ENCODE measurements around the gene GRIN1.

The GRIN1 gene

DNA sequence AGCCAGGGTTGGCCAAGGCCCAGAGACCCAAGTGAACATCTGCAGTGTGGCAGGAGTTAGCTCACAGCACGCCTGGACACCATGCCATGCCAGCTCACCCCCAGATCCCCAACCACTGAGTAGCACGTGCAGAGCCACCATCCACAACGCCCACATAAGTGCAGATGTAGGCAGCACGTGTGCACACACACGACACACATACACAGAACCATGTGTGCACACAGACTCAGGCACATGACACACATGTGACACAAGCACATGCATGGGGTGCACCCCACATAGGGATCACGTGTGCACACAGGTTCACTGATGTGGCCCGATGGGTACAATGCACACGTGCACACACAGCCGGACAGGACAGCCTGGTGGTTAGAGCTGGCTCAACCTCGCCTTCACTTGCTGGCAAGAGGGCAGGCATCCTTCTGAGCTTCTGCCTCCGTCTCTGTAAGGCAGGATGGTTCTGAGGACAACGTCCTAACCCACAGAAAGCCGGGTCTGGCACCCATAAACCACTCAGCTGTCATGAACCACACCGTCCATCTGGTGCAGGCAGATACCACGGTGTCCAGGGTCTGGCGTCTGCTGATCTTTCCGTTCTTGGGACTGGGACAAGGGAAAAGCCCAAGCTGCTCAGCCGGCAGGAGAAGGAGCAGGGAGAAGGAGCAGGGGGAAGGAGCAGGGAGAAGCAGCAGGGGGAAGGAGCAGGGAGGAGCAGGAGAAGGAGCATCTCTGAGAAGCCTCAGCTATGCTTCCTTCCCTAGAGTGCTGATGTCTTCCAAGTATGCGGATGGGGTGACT is 18.9 kb downstream of the GRIN1 start:
- no peak overlapping the region for H3K4me3 ChIP-seq (ENCODE audit: low read length)
- no peak for TF ChIP-seq ZNF274 (IDR thresholded peaks at IDR 0.05; ENCODE audit: low read depth, low read length)

DNA sequence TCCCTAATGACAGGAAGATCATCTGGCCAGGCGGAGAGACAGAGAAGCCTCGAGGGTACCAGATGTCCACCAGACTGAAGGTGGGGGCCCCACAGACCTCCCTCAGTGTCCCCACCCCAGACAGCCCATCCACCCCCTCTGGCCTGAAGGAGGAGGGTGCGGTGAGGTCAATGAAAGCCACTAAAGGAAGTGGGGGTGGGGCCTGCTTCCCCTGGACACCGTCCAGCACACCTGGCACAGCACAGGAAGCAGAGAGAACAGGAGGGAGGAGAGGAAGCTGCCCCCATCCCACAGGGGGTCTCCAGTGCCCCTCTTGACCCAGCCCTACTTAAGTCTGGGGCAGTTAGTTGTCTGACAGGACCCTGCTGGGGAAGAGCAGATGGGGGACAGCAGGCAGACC is 19.7 kb downstream of the GRIN1 start:
- H3K4me3 ChIP-seq (ENCODE audit: low read length), result no peak overlapping the region
- TF ChIP-seq ZNF274 (IDR thresholded peaks at IDR 0.05; ENCODE audit: low read depth, low read length), result no peak

DNA sequence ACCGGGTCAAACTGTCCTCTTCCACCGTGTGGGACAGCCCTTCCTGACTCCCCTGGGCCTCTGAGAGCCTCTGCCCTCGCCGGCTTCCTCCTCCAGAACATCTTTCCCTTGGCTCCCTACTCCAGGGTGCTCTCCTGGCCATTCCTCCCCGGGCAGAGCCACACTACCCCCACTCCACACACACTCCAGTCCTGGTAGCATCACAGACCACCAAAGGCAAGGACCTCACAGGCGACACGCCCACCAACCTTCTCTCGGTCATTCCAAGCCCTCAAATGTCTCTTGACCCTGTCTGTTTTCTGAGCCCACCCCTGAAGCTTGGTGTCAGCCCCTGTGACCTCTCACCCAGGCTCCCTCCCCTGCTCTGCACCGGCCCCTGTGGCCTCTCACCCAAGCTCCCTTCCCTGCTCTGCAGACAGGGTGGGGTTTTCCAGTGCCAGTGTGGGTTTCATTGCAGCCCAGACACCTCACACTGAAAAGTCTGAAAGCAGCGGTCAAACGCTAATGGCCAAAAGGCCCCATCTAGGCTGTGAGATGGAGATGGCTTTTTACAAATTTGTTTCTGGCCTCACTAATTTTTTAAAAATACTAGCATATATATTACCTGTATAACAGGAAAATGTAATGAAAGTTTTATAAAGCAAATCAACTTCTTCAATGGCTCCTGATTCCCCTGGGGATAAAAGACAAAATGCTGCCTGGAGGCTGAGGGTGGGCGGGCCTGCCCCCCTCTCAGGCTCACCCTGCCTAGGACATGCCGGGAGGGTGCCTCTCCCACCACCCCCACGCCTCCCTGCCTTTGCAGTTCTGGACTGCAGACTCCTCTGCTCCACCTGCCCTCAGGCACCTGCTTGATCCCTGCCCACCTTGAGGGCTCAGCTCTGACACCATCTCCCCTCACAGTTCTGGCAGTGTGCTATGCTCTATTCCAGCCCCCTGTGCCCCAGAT is 20.4 kb downstream of the GRIN1 start:
- H3K4me3 ChIP-seq (ENCODE audit: low read length), result no peak overlapping the region
- no peak for TF ChIP-seq ZNF274 (IDR thresholded peaks at IDR 0.05; ENCODE audit: low read depth, low read length)

DNA sequence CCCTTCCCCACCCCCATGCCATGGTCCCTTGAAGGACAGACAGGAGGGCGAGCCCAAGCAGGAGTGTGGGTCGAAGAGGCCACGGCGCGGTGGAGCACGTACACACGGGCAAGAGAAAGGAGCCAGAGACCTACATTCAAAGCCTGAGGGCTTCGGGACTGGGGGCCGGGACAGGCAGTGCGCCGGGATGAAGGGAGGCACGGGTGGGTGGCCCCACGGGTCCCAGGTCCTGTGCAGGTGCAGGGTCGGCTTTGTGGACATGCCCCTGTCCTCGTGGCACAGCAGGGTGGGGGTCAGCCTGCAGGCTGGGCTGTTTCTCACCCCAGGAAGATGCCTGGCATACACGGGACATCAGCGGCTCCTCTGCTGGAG is 21.1 kb downstream of the GRIN1 start:
- no peak overlapping the region for H3K4me3 ChIP-seq (ENCODE audit: low read length)
- TF ChIP-seq ZNF274 (IDR thresholded peaks at IDR 0.05; ENCODE audit: low read depth, low read length), result no peak

DNA sequence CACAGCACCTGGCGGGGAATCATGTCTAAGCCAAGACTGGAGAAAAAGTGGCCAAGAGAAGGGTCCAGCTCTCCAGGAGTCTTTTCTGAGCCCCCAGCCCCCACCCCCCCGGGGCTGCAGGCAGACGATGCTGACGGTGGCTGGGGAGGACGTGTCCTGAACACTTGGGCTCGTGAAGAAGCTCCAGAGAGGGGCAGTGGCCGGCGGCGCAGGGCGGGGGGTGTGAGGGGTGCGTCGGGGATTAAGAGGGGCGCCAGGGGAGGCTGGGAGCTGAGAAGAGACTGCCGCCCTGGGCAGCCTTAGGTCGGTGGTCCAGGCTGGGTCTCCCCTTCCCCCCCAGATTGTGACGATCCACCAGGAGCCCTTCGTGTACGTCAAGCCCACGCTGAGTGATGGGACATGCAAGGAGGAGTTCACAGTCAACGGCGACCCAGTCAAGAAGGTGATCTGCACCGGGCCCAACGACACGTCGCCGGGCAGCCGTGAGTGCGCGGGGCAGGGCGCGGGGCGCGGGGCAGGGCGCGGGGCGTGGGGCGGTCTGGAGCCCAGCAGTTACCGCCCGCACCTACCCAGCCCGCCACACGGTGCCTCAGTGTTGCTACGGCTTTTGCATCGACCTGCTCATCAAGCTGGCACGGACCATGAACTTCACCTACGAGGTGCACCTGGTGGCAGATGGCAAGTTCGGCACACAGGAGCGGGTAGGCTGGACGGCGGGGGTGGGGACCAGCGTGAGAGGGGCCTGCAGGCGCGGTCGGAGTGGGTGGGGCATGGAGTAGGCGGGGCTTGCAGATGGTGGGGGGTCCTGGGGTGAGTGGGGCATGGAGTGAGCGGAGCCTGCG is 22.0 kb downstream of the GRIN1 start:
- TF ChIP-seq ZNF274 (IDR thresholded peaks at IDR 0.05; ENCODE audit: low read depth, low read length), result no peak

DNA sequence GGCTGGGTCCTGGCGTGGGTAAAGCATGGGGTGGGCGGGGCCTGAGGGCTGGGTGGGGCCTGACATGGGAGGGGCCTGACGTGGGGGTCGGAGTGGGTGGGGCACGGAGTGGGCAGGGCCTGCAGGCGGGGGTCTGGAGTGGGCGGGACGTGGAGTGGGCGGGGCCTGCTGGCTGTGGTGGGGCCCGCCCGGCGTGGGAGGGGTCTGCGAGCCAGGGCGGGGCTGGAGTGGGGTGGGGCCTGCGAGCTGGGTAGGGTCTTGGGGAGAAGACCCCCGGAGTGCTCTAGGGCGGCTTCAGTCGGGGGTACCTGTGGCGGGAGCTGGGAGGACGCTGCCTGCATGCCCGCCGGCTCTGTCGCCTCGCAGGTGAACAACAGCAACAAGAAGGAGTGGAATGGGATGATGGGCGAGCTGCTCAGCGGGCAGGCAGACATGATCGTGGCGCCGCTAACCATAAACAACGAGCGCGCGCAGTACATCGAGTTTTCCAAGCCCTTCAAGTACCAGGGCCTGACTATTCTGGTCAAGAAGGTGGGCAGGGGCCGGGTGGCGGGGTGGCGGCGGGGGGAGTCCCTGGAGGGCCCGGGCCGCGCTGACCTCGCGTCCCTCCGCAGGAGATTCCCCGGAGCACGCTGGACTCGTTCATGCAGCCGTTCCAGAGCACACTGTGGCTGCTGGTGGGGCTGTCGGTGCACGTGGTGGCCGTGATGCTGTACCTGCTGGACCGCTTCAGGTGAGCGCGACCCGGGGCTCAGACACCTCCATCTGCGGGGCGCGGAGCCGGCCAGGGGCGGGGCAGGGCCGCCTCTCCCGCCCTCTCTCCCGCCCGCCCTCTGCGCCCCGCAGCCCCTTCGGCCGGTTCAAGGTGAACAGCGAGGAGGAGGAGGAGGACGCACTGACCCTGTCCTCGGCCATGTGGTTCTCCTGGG is 22.9 kb downstream of the GRIN1 start:
- no peak for TF ChIP-seq ZNF274 (IDR thresholded peaks at IDR 0.05; ENCODE audit: low read depth, low read length)
- H3K4me3 ChIP-seq (ENCODE audit: low read length), result no peak overlapping the region

More for the DNA sequence above, 22.0 kb downstream of the GRIN1 start:
- no peak overlapping the region for H3K4me3 ChIP-seq (ENCODE audit: low read length)

DNA sequence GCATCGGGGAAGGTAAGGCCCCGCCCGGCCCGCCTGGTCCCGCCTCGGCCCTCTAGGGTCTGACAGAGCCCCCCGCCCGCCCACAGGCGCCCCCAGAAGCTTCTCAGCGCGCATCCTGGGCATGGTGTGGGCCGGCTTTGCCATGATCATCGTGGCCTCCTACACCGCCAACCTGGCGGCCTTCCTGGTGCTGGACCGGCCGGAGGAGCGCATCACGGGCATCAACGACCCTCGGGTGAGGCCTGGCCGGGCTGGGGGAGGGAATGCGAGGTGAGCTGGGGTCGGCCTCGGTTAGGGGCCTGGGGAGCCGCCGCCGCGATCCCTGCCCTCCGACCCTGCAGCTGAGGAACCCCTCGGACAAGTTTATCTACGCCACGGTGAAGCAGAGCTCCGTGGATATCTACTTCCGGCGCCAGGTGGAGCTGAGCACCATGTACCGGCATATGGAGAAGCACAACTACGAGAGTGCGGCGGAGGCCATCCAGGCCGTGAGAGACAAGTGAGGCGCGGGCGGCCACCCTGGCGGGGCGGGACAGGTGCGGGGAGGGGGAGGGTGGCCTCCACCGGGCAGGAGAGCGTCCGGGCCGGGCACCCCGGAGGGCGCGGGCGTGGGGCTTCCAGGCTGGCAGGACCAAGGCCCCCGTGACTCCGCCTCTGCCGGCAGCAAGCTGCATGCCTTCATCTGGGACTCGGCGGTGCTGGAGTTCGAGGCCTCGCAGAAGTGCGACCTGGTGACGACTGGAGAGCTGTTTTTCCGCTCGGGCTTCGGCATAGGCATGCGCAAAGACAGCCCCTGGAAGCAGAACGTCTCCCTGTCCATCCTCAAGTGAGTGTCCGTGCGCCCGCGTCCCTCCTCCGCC is 23.8 kb downstream of the GRIN1 start:
- TF ChIP-seq ZNF274 (IDR thresholded peaks at IDR 0.05; ENCODE audit: low read depth, low read length), result no peak
- no peak overlapping the region for H3K4me3 ChIP-seq (ENCODE audit: low read length)

DNA sequence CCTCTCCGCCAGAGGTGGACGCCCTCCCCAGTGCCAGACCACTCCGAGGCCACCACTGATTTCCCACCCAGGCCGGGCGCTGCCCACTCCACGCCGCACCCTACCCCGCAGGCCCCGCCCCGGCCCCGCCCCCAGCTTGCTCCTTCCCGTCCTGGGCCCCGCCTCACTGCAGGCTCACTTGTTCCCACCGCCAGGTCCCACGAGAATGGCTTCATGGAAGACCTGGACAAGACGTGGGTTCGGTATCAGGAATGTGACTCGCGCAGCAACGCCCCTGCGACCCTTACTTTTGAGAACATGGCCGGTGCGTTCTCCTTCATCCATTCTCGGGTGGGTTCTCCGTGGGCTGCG is 24.4 kb downstream of the GRIN1 start:
- no peak for TF ChIP-seq ZNF274 (IDR thresholded peaks at IDR 0.05; ENCODE audit: low read depth, low read length)
- H3K4me3 ChIP-seq (ENCODE audit: low read length), result no peak overlapping the region

DNA sequence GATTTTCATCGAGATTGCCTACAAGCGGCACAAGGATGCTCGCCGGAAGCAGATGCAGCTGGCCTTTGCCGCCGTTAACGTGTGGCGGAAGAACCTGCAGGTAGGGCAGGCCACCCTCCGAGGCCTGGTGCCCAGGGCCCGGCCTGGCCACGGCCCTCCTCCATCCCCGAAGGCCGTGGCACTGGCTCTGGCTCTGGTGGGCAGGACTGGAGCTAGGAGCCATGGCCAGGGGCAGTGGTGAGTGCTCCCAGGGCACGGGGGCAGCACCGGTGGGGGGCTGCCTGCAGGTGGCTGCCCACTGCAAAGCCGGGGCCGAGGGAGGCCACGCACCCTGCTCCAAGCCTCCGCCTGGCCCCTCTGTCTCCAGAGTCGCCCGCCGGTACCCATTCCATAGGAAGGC is 24.9 kb downstream of the GRIN1 start:
- no peak overlapping the region for H3K4me3 ChIP-seq (ENCODE audit: low read length)

DNA sequence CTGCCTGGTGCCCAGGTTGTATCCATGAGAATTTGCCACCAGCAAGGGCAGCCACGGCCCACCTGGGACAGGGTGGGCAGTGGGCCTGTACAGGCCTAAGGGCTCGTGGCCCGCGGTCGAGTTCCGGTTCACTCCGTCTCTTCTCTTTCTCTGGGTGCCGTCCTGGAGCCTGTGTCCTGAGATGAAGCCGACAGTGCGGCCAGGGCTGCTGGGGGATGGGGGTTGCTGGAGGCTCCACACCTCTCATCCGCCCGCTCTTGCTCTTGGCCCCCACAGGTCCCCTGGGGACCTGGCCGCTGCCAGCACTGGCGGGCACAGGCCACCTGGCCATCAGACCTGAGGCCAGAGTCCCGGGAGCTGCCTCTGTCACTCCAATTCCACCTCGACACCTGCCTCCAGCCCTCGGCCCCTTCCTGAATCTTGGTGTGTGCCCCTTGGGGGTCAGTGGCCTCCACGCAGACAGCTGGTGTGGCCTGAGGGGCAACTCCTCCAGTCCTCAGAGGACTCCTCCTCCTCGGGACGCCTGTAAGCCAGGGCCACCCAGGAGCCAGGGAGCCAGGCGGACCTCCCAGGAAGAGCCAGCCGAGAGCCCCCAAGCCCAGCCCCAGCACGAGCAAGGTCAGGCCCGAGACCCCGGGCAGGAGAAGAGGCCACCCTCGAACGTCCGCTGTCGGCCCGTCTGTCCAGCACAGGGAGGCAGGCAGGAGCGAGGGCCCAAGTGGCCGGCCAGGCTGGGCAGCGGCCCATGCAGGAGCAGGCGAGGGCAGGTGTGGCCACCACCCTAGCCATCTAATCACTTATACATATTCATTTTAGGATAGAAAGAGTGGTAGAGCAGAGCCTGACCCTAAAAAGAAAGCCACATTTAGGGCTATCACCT is 25.7 kb downstream of the GRIN1 start:
- no peak overlapping the region for H3K4me3 ChIP-seq (ENCODE audit: low read length)
- TF ChIP-seq ZNF274 (IDR thresholded peaks at IDR 0.05; ENCODE audit: low read depth, low read length), result no peak

More for the DNA sequence above, 24.9 kb downstream of the GRIN1 start:
- no peak for TF ChIP-seq ZNF274 (IDR thresholded peaks at IDR 0.05; ENCODE audit: low read depth, low read length)

DNA sequence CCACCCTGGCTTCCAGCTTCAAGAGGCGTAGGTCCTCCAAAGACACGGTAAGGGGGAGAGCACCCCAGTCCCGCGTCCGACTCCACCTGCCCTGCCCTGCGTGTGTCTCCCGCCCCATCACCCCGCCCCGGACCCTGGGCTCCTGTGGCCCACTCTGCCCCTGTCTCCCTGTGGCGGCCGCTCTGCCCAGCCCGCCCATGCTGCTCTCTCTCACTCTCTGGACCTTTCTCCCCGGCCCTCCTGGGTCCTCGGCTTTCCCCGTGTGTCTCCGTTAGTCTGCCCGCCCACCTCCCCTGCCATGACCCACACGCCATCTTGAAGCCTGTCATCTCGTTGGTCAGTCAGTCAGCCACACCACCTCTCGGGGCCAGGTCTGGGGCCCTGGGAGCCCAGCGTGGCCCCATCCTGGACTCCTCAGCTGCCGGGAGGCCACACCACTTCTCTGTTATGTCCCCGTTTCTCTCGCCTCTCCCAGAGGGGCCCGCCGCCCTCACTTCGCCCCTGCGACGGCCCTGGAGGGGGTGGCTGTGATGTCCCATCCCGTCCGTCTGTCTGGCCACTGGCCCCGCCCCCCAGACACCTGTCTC is 26.4 kb downstream of the GRIN1 start:
- TF ChIP-seq ZNF274 (IDR thresholded peaks at IDR 0.05; ENCODE audit: low read depth, low read length), result no peak
- no peak overlapping the region for H3K4me3 ChIP-seq (ENCODE audit: low read length)
